NCI-H1694 treated with DMSO at 0.1 percent for 48 hours (cell line): ENCODE results near the gene F12.
A peak's percentile ranks its signal among the peaks of the same experiment; 100 is the strongest.
"Not testable (repeated sequence)": the region's sequence is repeated elsewhere in the genome, so short reads cannot be mapped to it uniquely, and the experiment has no call there.

Experiments
- DNase-seq: peaks from one replicate; lab custom pipeline; 2025; lab: John Stamatoyannopoulos, UW

The F12 gene

DNA sequence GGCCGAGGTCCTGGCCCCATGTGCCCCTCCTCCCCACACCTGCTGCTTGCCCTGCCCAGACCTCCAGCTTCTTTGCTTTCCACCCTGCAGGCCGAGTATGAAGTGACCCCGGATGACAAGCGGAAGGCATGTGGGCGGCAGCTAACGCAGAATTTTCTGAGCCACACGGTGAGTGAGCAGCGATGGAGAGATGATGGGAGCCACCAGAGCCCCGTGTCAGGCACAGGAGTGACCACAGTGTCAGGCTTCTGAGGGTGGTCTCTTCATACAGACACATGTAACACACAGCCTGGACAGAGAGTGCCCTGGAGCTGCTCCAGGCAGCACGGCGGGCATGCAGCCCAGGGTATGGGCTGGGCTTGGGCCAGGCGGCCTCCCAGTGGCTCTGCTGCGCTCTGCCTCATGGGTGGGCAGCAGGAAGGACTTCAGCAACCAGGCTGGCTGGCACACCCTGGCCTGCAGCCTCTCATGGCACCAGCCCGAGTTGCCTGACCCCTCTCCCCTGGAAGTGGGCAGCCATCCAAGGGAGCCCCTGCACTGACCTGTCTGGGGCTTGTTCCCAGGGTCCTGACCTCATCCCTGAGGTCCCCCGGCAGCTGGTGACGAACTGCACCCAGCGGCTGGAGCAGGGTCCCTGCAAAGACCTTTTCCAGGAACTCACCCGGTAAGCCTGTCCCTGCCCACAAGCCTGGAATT lies 22.9 kb upstream of the F12 start:
- DNase-seq, result no peak

- DNase-seq, result no peak
Measured at GRCh38 chr5:177431317-177432142, 22.2 kb upstream of the F12 start.

- DNase-seq, result no peak
Measured at GRCh38 chr5:177430972-177431316, 21.6 kb upstream of the F12 start.

DNA sequence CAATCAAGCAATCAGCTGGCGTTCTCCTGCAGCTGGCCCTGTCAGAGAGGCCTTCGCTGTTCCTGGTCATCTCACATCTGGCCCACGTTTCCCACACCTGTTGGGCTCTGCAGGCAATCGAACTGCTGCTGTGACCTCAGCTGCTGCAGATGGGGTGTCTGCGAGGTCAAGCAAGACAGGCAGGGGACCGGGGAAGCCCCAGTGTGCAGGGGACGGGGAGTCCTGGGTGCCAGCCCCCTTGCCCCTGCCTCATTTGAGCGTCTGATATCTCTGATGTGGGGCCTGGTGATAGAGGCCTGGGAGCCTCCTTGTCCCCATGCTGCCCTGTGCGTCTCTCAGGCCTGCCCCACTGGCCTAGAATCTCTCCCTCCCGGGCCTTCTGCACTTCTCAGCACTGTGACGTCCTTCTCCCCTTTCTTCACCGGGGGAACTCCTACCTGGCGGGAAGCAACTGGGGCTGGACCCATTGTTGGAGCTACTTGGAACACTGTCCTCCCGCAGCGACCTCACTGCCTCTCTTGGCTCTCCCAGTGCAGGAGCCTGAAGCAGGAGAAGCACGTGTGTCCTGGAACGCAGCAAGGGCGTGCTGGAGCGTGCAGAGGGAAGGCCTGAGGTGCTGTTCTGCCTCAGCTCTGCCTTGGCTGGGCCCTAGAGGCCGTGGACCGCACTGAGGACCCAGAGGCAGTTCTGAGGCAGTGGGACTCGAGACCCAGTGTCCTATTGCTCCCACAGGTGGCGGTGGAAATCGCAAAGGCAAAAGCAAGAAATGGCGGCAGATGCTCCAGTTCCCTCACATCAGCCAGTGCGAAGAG lies 21.0 kb upstream of the F12 start:
- DNase-seq, result no peak

GRCh38 chr5:177429248-177430040 lies 20.1 kb upstream of the F12 start:
- no peak for DNase-seq

- DNase-seq, result no peak
Measured at GRCh38 chr5:177428574-177429217, 19.3 kb upstream of the F12 start.

GRCh38 chr5:177427919-177428573 lies 18.7 kb upstream of the F12 start:
- no peak for DNase-seq

DNA sequence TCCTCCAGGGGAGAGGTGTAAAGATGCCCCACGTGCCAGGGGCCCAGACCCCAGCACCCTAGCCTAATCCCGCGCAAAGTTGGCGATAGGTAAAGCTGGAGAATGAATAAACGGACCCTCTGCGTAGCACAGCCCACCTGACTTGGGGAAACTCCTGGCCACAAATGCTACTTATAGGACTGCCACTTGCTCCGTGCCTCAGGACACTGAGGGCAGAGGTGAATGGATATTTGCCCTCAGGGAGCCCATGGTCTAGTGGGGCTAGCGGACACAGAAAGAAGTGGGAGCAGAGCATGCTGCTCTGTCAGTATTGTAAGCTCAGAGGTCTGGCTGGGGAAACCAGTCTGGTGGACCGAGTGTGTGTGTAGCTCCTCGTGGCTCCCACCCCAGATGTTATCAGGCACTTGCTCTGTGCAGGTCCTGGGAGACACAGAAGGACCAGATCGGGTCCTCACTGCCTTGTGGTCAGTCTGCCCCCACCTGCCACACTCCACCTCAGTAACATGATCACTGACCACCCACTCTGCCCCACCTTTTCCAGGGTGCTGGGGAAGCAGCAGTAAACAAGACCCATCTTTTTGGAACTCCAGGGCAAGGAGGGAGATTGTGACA lies 18.0 kb upstream of the F12 start:
- no peak for DNase-seq

- DNase-seq, result no peak
Measured at GRCh38 chr5:177426566-177427210, 17.3 kb upstream of the F12 start, which contains the start of gene GRK6. Gene GRK6 (plus strand): TSS chr5:177426676. CDS start chr5:177426846, 170 bp downstream.

- peak; percentile 99 for DNase-seq
Measured at GRCh38 chr5:177425801-177426565, 16.6 kb upstream of the F12 start.

GRCh38 chr5:177425196-177425800 lies 15.9 kb upstream of the F12 start:
- no peak for DNase-seq

DNA sequence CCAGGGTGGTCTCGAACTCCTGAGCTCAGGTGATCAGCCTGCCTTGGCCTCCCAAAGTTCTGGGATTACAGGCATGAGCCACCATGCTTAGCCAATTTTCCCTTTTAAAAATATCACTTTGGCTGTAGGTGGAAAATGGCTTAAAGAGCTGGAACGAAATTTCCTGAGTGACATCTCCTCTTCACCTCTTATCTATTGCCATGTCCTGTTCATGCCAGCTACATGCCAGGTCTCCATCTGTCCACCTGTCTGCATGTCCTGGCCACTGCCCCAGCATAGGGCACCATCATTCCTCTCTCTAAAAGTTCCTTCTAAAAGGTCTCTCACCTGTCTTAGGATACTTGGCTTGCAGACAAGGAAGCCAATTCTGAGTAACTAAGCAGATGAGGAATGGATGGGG lies 14.3 kb upstream of the F12 start:
- no peak for DNase-seq

DNA sequence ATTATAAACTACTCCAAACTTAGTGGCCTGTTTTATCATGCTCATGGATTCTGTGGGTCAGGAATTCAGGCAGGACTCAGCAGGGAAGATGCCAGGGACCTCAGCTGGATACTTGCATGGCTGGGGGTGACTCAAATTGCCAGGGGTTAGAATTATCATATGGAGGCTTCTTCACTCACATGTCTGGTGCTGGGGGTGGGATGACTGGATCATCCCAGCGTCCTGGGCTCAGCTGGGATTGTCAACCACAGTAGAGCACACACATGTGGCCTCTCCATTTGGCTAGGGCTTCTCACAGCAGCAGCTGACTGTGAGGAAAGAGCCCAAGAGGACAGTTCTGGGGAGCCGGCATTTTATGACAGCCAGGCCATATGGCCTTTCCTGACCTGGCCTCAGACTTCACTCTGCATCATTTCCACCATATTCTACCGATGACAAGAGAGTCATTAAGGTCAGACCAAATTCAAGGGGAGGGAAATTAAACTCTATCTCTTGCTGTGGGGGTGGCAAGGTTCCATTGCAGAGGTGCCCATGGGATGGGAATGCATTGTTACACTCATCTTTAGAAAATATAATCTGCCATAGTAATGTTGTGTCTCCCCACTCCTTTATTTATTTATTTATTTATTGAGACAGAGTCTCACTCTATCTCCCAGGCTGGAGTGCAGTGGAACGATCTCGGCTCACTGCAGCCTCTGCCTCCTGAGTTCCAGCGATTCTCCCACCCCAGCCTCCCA lies 11.9 kb upstream of the F12 start:
- no peak for DNase-seq

DNA sequence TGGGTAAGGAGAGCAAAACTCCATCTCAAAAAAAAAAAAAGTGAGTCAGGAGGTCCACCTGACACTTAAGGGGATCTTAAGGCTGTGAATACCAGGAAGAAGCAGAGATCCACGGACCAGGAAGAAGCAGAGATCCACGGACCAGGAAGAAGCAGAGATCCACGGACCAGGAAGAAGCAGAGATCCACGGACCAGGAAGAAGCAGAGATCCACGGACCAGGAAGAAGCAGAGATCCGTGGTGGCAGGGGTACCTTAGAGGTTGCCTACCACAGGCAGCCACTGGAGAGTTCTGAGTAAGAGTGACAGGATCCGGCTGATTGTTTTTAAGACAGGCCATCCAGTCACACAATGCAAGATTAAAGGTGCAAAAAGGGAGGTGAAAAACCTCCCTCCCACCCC lies 11.1 kb upstream of the F12 start:
- not testable (repeated sequence) for DNase-seq

- DNase-seq, result no peak
Measured at GRCh38 chr5:177419046-177419445, 9.7 kb upstream of the F12 start.

GRCh38 chr5:177417081-177417480 lies 7.7 kb upstream of the F12 start:
- not testable (repeated sequence) for DNase-seq

DNA sequence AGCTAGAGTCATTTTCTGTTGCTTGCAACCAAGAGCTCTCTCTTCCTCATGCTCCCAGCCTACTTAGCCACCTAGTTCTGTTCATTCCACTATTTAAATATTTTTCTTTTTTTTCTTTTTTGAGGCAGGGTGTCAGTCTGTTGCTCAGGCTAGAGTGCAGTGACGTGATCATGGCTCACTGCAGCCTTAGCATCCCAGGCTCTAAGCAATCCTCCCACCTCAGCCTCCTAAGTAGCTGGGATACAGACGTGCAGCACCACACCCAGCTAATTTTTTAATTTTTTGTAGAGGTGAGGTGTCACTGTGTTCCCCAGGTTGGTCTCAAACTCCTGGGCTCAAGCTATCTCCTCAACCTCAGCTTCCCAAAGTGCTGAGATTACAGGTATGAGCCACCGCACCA lies 5.1 kb upstream of the F12 start:
- DNase-seq, result no peak
